ENCODE measurements around the gene MYO3B.
A peak's percentile ranks its signal among the peaks of the same experiment; 100 is the strongest.

MYO3B gene

GRCh38 chr2:170321526-170321925 lies 143.6 kb downstream of the MYO3B start:
- DNase-seq, result no peak
- H3K9ac ChIP-seq (ENCODE audit: low read length), result no peak overlapping the region
- H3K27me3 ChIP-seq (ENCODE audit: insufficient read depth, low read length, poor library complexity), result no peaks in the 10 kb centered on the region
- no peak overlapping the region for H3K4ac ChIP-seq (ENCODE audit: low read depth, low read length)
- H2BK120ac ChIP-seq (ENCODE audit: low read depth, low read length), result no peak overlapping the region
- H3K79me1 ChIP-seq (ENCODE audit: low read length), result no peaks in the 10 kb centered on the region
- H3K4me1 ChIP-seq (ENCODE audit: control insufficient read depth, low read depth, low read length), result peaks cover 2% of the 10 kb centered on the region
- H2BK15ac ChIP-seq (replicated peaks; ENCODE audit: low read depth), result no peak overlapping the region
- no CpG with 5 or more reads among the region's 3 CpGs for WGBS (ENCODE audit: extremely low coverage, insufficient coverage, low lambda C conversion rate)
- H4K8ac ChIP-seq (ENCODE audit: low read depth, low read length), result no peak overlapping the region
- no peaks in the 10 kb centered on the region for H3K36me3 ChIP-seq (ENCODE audit: control insufficient read depth, insufficient read depth, low read length)
- H2AK5ac ChIP-seq (ENCODE audit: low read length), result no peak overlapping the region
- no peak overlapping the region for H3K4me2 ChIP-seq (ENCODE audit: low read length)
- no peak overlapping the region for H3K23ac ChIP-seq (ENCODE audit: low read length)
- no peak overlapping the region for H3K27ac ChIP-seq (ENCODE audit: low read depth, low read length)
- H2BK5ac ChIP-seq (ENCODE audit: low read length), result no peak overlapping the region
- no peak overlapping the region for H3K4me3 ChIP-seq (ENCODE audit: low read length)
- H3K56ac ChIP-seq (ENCODE audit: low read length), result no peak overlapping the region
- H3K18ac ChIP-seq (ENCODE audit: low read length), result no peak overlapping the region
- H3K79me2 ChIP-seq (ENCODE audit: control insufficient read depth, insufficient read depth, low read length), result no peaks in the 10 kb centered on the region
- no peak overlapping the region for H4K5ac ChIP-seq (ENCODE audit: low read length)

DNA sequence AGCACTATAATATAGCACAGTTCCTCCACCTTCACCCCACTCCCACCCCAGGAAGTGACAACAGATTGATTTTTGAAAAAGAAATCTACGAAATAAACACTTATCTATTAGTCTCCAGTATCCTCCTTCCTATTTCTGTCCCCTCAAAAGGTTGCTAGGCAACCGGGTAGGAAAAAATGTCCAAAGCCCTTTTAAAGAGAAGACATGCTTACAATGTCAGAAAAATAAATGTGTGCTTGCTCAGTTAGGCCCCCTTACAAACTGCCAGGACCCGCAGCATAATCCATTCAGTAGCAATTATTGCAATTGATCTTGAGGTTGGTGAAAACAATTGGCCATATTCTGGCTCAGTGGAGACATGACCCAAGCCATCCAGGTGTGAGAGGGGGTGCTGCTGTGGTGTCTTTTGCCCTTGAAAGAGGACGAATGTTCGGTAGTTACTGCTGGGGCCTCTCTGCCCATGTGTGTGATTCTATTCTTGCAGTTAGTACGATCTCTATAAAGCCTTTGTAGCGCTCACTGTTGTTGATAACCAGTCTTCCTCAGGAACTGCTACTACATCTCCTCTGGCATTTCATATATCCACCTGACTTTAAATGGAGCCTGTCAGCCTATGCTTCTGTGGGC lies 144.3 kb downstream of the MYO3B start:
- Histone ChIP-seq H3K4me1 (ENCODE audit: control insufficient read depth, low read depth, low read length) (peaks cover 2% of the 10 kb centered on the region), H3K27ac (ENCODE audit: low read depth, low read length) (no peak overlapping the region), H3K4me2 (ENCODE audit: low read length) (no peak overlapping the region), H3K79me1 (ENCODE audit: low read length) (no peaks in the 10 kb centered on the region), H3K9ac (ENCODE audit: low read length) (no peak overlapping the region), H3K79me2 (ENCODE audit: control insufficient read depth, insufficient read depth, low read length) (no peaks in the 10 kb centered on the region), H3K56ac (ENCODE audit: low read length) (no peak overlapping the region), H2BK15ac (replicated peaks; ENCODE audit: low read depth) (no peak overlapping the region), H3K4me3 (ENCODE audit: low read length) (no peak overlapping the region), H2BK120ac (ENCODE audit: low read depth, low read length) (no peak overlapping the region), H3K4ac (ENCODE audit: low read depth, low read length) (no peak overlapping the region), H2BK5ac (ENCODE audit: low read length) (no peak overlapping the region), H3K18ac (ENCODE audit: low read length) (no peak overlapping the region), H4K5ac (ENCODE audit: low read length) (no peak overlapping the region), H3K27me3 (ENCODE audit: insufficient read depth, low read length, poor library complexity) (no peaks in the 10 kb centered on the region), H4K8ac (ENCODE audit: low read depth, low read length) (no peak overlapping the region), H3K36me3 (ENCODE audit: control insufficient read depth, insufficient read depth, low read length) (no peaks in the 10 kb centered on the region), H2AK5ac (ENCODE audit: low read length) (peak overlapping the region; percentile 52), H3K23ac (ENCODE audit: low read length) (no peak overlapping the region)
- DNase-seq, result no peak
- WGBS (ENCODE audit: extremely low coverage, insufficient coverage, low lambda C conversion rate), result no CpG with 5 or more reads among the region's 7 CpGs

GRCh38 chr2:170323743-170324142 lies 145.8 kb downstream of the MYO3B start:
- Histone ChIP-seq H4K8ac (ENCODE audit: low read depth, low read length) (no peak overlapping the region), H3K56ac (ENCODE audit: low read length) (no peak overlapping the region), H3K27ac (ENCODE audit: low read depth, low read length) (no peak overlapping the region), H3K27me3 (ENCODE audit: insufficient read depth, low read length, poor library complexity) (no peaks in the 10 kb centered on the region), H3K4me3 (ENCODE audit: low read length) (no peak overlapping the region), H3K9ac (ENCODE audit: low read length) (no peak overlapping the region), H3K23ac (ENCODE audit: low read length) (no peak overlapping the region), H3K79me1 (ENCODE audit: low read length) (no peaks in the 10 kb centered on the region), H3K79me2 (ENCODE audit: control insufficient read depth, insufficient read depth, low read length) (no peaks in the 10 kb centered on the region), H2BK15ac (replicated peaks; ENCODE audit: low read depth) (no peak overlapping the region), H3K18ac (ENCODE audit: low read length) (peak overlapping the region; percentile 94), H3K36me3 (ENCODE audit: control insufficient read depth, insufficient read depth, low read length) (no peaks in the 10 kb centered on the region), H2BK120ac (ENCODE audit: low read depth, low read length) (peak overlapping the region; percentile 97), H4K5ac (ENCODE audit: low read length) (no peak overlapping the region), H3K4me1 (ENCODE audit: control insufficient read depth, low read depth, low read length) (peaks cover 2% of the 10 kb centered on the region), H2AK5ac (ENCODE audit: low read length) (no peak overlapping the region), H3K4me2 (ENCODE audit: low read length) (no peak overlapping the region), H2BK5ac (ENCODE audit: low read length) (no peak overlapping the region), H3K4ac (ENCODE audit: low read depth, low read length) (peak overlapping the region; percentile 36)
- no peak for DNase-seq
- no CpG with 5 or more reads among the region's 4 CpGs for WGBS (ENCODE audit: extremely low coverage, insufficient coverage, low lambda C conversion rate)

GRCh38 chr2:170324640-170325046 lies 146.7 kb downstream of the MYO3B start:
- peaks cover 2% of the 10 kb centered on the region for H3K4me1 ChIP-seq (ENCODE audit: control insufficient read depth, low read depth, low read length)
- DNase-seq, result peak; percentile 99
- H3K27ac ChIP-seq (ENCODE audit: low read depth, low read length), result no peak overlapping the region
- H3K23ac ChIP-seq (ENCODE audit: low read length), result no peak overlapping the region
- WGBS (ENCODE audit: extremely low coverage, insufficient coverage, low lambda C conversion rate), result no CpG with 5 or more reads among the region's 4 CpGs
- H3K4ac ChIP-seq (ENCODE audit: low read depth, low read length), result no peak overlapping the region
- no peak overlapping the region for H3K56ac ChIP-seq (ENCODE audit: low read length)
- H3K4me2 ChIP-seq (ENCODE audit: low read length), result no peak overlapping the region
- no peaks in the 10 kb centered on the region for H3K79me1 ChIP-seq (ENCODE audit: low read length)
- H2BK5ac ChIP-seq (ENCODE audit: low read length), result no peak overlapping the region
- H3K18ac ChIP-seq (ENCODE audit: low read length), result no peak overlapping the region
- no peaks in the 10 kb centered on the region for H3K36me3 ChIP-seq (ENCODE audit: control insufficient read depth, insufficient read depth, low read length)
- no peak overlapping the region for H4K5ac ChIP-seq (ENCODE audit: low read length)
- H3K27me3 ChIP-seq (ENCODE audit: insufficient read depth, low read length, poor library complexity), result no peaks in the 10 kb centered on the region
- H3K9ac ChIP-seq (ENCODE audit: low read length), result no peak overlapping the region
- no peak overlapping the region for H4K8ac ChIP-seq (ENCODE audit: low read depth, low read length)
- H2AK5ac ChIP-seq (ENCODE audit: low read length), result no peak overlapping the region
- no peak overlapping the region for H3K4me3 ChIP-seq (ENCODE audit: low read length)
- no peaks in the 10 kb centered on the region for H3K79me2 ChIP-seq (ENCODE audit: control insufficient read depth, insufficient read depth, low read length)
- no peak overlapping the region for H2BK15ac ChIP-seq (replicated peaks; ENCODE audit: low read depth)
- H2BK120ac ChIP-seq (ENCODE audit: low read depth, low read length), result no peak overlapping the region

DNA sequence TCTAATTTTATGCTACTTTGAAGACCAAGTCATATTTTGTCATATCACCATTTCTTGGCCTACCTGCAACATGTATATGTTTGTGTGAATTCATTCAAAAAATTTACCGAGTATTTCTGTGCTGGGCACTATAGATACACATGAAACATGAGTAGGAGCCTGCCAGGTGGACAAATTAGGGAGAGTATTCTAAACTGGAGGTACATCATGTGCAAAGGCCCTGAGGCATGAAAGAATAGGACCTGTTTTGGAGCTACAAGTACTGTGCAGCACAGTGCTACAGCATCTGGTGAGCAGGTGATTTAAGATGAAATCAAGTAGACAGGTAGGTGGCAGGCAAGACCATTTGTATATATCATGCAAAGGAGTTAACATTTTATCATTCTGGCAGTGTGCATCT lies 152.9 kb downstream of the MYO3B start:
- no peak overlapping the region for H2BK120ac ChIP-seq (ENCODE audit: low read depth, low read length)
- DNase-seq, result no peak
- WGBS (ENCODE audit: extremely low coverage, insufficient coverage, low lambda C conversion rate), result no CpG with 5 or more reads among the region's 1 CpG
- no peak overlapping the region for H3K56ac ChIP-seq (ENCODE audit: low read length)
- no peaks in the 10 kb centered on the region for H3K79me2 ChIP-seq (ENCODE audit: control insufficient read depth, insufficient read depth, low read length)
- no peak overlapping the region for H3K4me2 ChIP-seq (ENCODE audit: low read length)
- no peak overlapping the region for H3K23ac ChIP-seq (ENCODE audit: low read length)
- H4K5ac ChIP-seq (ENCODE audit: low read length), result no peak overlapping the region
- H3K4me3 ChIP-seq (ENCODE audit: low read length), result no peak overlapping the region
- no peak overlapping the region for H3K18ac ChIP-seq (ENCODE audit: low read length)
- no peaks in the 10 kb centered on the region for H3K27me3 ChIP-seq (ENCODE audit: insufficient read depth, low read length, poor library complexity)
- no peak overlapping the region for H3K9ac ChIP-seq (ENCODE audit: low read length)
- no peak overlapping the region for H3K27ac ChIP-seq (ENCODE audit: low read depth, low read length)
- no peak overlapping the region for H2BK15ac ChIP-seq (replicated peaks; ENCODE audit: low read depth)
- no peaks in the 10 kb centered on the region for H3K4me1 ChIP-seq (ENCODE audit: control insufficient read depth, low read depth, low read length)
- no peaks in the 10 kb centered on the region for H3K79me1 ChIP-seq (ENCODE audit: low read length)
- no peak overlapping the region for H2BK5ac ChIP-seq (ENCODE audit: low read length)
- H2AK5ac ChIP-seq (ENCODE audit: low read length), result no peak overlapping the region
- H3K4ac ChIP-seq (ENCODE audit: low read depth, low read length), result no peak overlapping the region
- no peak overlapping the region for H4K8ac ChIP-seq (ENCODE audit: low read depth, low read length)
- H3K36me3 ChIP-seq (ENCODE audit: control insufficient read depth, insufficient read depth, low read length), result no peaks in the 10 kb centered on the region
